ENCODE results near the gene POLR3GL.

POLR3GL gene

GRCh38 chr1:145951526-145951925 is 13.0 kb upstream of the POLR3GL start:
- no peak for DNase-seq (ENCODE audit: low read depth)
- no peak for TF ChIP-seq CTCF (conservative IDR thresholded peaks at IDR 0.05; ENCODE audit: low read length)
- H3K4me3 ChIP-seq (ENCODE audit: low read length) = no peak overlapping the region

GRCh38 chr1:145952903-145953302 is 11.6 kb upstream of the POLR3GL start:
- no peak overlapping the region for H3K4me3 ChIP-seq (ENCODE audit: low read length)
- DNase-seq (ENCODE audit: low read depth) = no peak
- TF ChIP-seq CTCF (conservative IDR thresholded peaks at IDR 0.05; ENCODE audit: low read length) = no peak

- DNase-seq (ENCODE audit: low read depth) = peak; percentile 40
- no peak for TF ChIP-seq CTCF (conservative IDR thresholded peaks at IDR 0.05; ENCODE audit: low read length)
These were observed 10.6 kb upstream of the POLR3GL start for GRCh38 chr1:145953861-145954260.

GRCh38 chr1:145955436-145955835 is 9.1 kb upstream of the POLR3GL start:
- no peak for TF ChIP-seq CTCF (conservative IDR thresholded peaks at IDR 0.05; ENCODE audit: low read length)
- peak overlapping the region; percentile 70 for H3K4me3 ChIP-seq (ENCODE audit: low read length)
- DNase-seq (ENCODE audit: low read depth) = peak; percentile 77

More at GRCh38 chr1:145953861-145954260, 10.6 kb upstream of the POLR3GL start:
- no peak overlapping the region for H3K4me3 ChIP-seq (ENCODE audit: low read length)

GRCh38 chr1:145956361-145956760 is 8.1 kb upstream of the POLR3GL start:
- H3K4me3 ChIP-seq (ENCODE audit: low read length) = peak overlapping the region; percentile 70
- DNase-seq (ENCODE audit: low read depth) = no peak
- TF ChIP-seq CTCF (conservative IDR thresholded peaks at IDR 0.05; ENCODE audit: low read length) = no peak

GRCh38 chr1:145956781-145957442 is 7.6 kb upstream of the POLR3GL start:
- peak; percentile 48 for DNase-seq (ENCODE audit: low read depth)
- TF ChIP-seq CTCF (conservative IDR thresholded peaks at IDR 0.05; ENCODE audit: low read length) = 0 out of 2 replicates have a peak, but pooled peaks have one; percentile 2
- H3K4me3 ChIP-seq (ENCODE audit: low read length) = peak overlapping the region; percentile 70
